ENCODE results near the gene MMP14. TPM values are rescaled to one million over a fixed set of nuclear protein-coding genes. Genes with fewer than 3 reads are reported as not detected.
"Not testable (repeated sequence)": the region's sequence is repeated elsewhere in the genome, so short reads cannot be mapped to it uniquely, and the experiment has no call there.

MMP14 gene
- total and polyA plus RNA-seq, 3 donors from 2014 or later, result 14.2 to 54.6 (median 35.8) TPM

GRCh38 chr14:22824711-22825359, 11.6 kb upstream of the MMP14 start:
- TF ChIP-seq CTCF (IDR thresholded peaks at IDR 0.05) (no peak), POLR2A (IDR thresholded peaks at IDR 0.05) (no peak)
- H3K27ac ChIP-seq, result no peak overlapping the region
- H3K4me3 ChIP-seq, result no peak overlapping the region
- H3K9me3 ChIP-seq, result no peaks in the 10 kb centered on the region
- no peaks in the 10 kb centered on the region for H3K27me3 ChIP-seq
- H3K4me1 ChIP-seq, result peaks cover 16% of the 10 kb centered on the region
- 30 to 47% methylated on average over 8 of the region's 8 CpGs for WGBS, 2 donors
- intact Hi-C loops (cut with DNase I; ENCODE audit: low total_unique reads), result no loop called here
- no peaks in the 10 kb centered on the region for H3K36me3 ChIP-seq (ENCODE audit: low read depth, missing control alignments)
- DNase-seq, result no peak

- H3K27me3 ChIP-seq; intact Hi-C loops (cut with DNase I; ENCODE audit: low total_unique reads); DNase-seq; H3K36me3 ChIP-seq (ENCODE audit: low read depth, missing control alignments); H3K9me3 ChIP-seq; H3K4me1 ChIP-seq: not testable (repeated sequence)
- WGBS, 2 donors, result 58 to 73% methylated on average over 12 of the region's 12 CpGs
- H3K27ac ChIP-seq, result peak overlapping the region; percentile 35 to 55
- peak overlapping the region; percentile 60 to 74 for H3K4me3 ChIP-seq
Observed at GRCh38 chr14:22829076-22829660, 7.2 kb upstream of the MMP14 start.

GRCh38 chr14:22829661-22830442, 6.5 kb upstream of the MMP14 start, which contains the start of gene MRPL52:
MRPL52 (plus strand) TSS chr14:22829887; CDS start chr14:22829913, 26 bp downstream.
- intact Hi-C loops (cut with DNase I; ENCODE audit: low total_unique reads), result no loop called here
- peak; percentile 95 for DNase-seq
- WGBS, 2 donors, result 0 to 1% methylated on average over 24 to 38 of the region's 41 CpGs
- no peak for TF ChIP-seq POLR2A (IDR thresholded peaks at IDR 0.05)
- TF ChIP-seq CTCF (IDR thresholded peaks at IDR 0.05), result no peak
- H3K27me3 ChIP-seq, result no peaks in the 10 kb centered on the region
- H3K4me1 ChIP-seq, result peaks cover 6% of the 10 kb centered on the region
- no peaks in the 10 kb centered on the region for H3K36me3 ChIP-seq (ENCODE audit: low read depth, missing control alignments)
- H3K9me3 ChIP-seq, result no peaks in the 10 kb centered on the region
- H3K4me3 ChIP-seq, result peak within 1 kb of the TSS; percentile 60 to 74
- peak within 1 kb of the TSS; percentile 35 to 55 for H3K27ac ChIP-seq

- TF ChIP-seq POLR2A (IDR thresholded peaks at IDR 0.05) (no peak), CTCF (IDR thresholded peaks at IDR 0.05) (no peak)
- Histone ChIP-seq H3K9me3 (no peaks in the 10 kb centered on the region), H3K36me3 (ENCODE audit: low read depth, missing control alignments) (no peaks in the 10 kb centered on the region), H3K27me3 (no peaks in the 10 kb centered on the region), H3K27ac (no peak overlapping the region), H3K4me1 (peaks cover 6% of the 10 kb centered on the region), H3K4me3 (peak overlapping the region in 1 of 2 donors; percentile 74)
- 18 to 19% methylated on average over 3 of the region's 3 CpGs for WGBS, 2 donors
- intact Hi-C loops (cut with DNase I; ENCODE audit: low total_unique reads), result no loop called here
- no peak for DNase-seq
Observed at GRCh38 chr14:22830443-22831010, 5.9 kb upstream of the MMP14 start.

GRCh38 chr14:22835505-22835904, 880 bp upstream of the MMP14 start:
- intact Hi-C loops (cut with DNase I; ENCODE audit: low total_unique reads), result no loop called here
- 79 to 84% methylated on average over 3 of the region's 3 CpGs for WGBS, 2 donors
- peaks cover 9% of the 10 kb centered on the region for H3K4me1 ChIP-seq

More at GRCh38 chr14:22835505-22835904, 880 bp upstream of the MMP14 start:
- Histone ChIP-seq H3K4me3 (no peak overlapping the region), H3K27ac (no peak overlapping the region), H3K36me3 (ENCODE audit: low read depth, missing control alignments) (no peaks in the 10 kb centered on the region), H3K9me3 (no peaks in the 10 kb centered on the region), H3K27me3 (no peaks in the 10 kb centered on the region)
- DNase-seq, result no peak
- no peak for TF ChIP-seq CTCF (IDR thresholded peaks at IDR 0.05)
- TF ChIP-seq POLR2A (IDR thresholded peaks at IDR 0.05), result no peak

Measured in testis (tissue), 3 donors.